Neutrophil (primary cell): ENCODE data around the gene BCL2L13.

Source experiments
- H3K27ac ChIP-seq: fragments of 200-600 bp; sonication (generic); 2 replicates; pipeline ENCODE4 v1.5.1; 2016; ENCODE audit warnings: mild to moderate bottlenecking, moderate library complexity
- H3K27me3 ChIP-seq: fragments of 200-600 bp; sonication (generic); 2 replicates; pipeline ENCODE4 v1.6.0; 2016; ENCODE audit warnings: mild to moderate bottlenecking
- H3K36me3 ChIP-seq: fragments of 200-600 bp; sonication (generic); 2 replicates; pipeline ENCODE4 v1.5.1; 2017
- H3K4me1 ChIP-seq, 2 experiments: fragments of 200-600 bp in 1 of 2; sonication (generic) in 1 of 2; 1 replicate in 1 of 2; 2 replicates in 1 of 2; pipeline versions ENCODE4 v1.5.1 to v1.6.1; 2013 to 2016; ENCODE audit warnings: low read depth in 1 of 2, low read length in 1 of 2, mild to moderate bottlenecking in 1 of 2, moderate library complexity in 1 of 2; ENCODE audit not compliant: control insufficient read depth in 1 of 2, insufficient read depth in 1 of 2
- H3K4me3 ChIP-seq, 2 experiments: fragments of 200-600 bp in 1 of 2; sonication (generic) in 1 of 2; 1 replicate in 1 of 2; 2 replicates in 1 of 2; pipeline ENCODE4 v1.5.1; 2013 to 2016; ENCODE audit warnings: low read depth in 1 of 2, low read length in 1 of 2, mild to moderate bottlenecking in 1 of 2, moderate library complexity in 1 of 2
- H3K9me3 ChIP-seq: fragments of 200-600 bp; sonication (generic); 2 replicates; pipeline ENCODE4 v1.5.1; 2016
- TF ChIP-seq, protein P1 (sequence below): fragments of 200-600 bp; sonication (generic); IDR thresholded peaks from 2 replicates; pipeline ENCODE4 v1.5.1; 2016; ENCODE audit warnings: antibody characterized with exemption

The BCL2L13 gene

DNA sequence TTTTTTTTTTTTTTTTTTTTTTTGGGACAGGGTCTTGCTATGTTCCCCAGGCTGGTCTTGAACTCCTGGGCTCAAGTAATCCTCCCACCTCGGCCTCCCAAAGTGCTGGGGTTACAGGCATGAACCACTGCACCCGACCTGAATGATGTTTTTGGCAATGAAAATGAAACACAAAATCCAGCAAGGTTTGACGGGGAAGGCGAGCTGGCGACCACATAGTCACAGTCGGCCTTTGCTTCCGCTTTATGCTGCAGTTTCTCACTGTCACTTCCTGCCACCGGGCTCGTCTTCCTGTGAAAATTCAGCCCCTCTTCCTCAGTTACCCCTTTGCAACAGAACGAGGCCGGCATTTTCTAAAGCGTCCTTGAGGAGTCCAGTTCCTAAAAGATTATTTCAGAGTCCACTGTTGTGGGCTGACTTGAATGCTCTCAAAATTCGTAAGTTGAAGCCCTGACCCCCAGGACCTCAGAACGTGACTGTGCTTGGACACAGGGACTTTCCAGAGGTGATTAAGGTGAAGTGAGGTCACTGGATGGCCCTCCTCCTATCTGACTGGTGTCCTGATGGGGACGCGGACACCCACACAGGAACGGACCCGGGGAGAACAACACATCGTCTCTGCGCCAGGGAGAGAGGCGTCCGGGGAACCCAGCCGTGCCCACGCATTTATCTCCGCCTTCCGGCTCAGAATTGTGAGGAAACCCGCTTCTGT, 138.6 kb downstream of the BCL2L13 start:
- peak overlapping the region; percentile 100 for H3K27ac ChIP-seq
- no peaks in the 10 kb centered on the region for H3K9me3 ChIP-seq
- peaks cover 12% of the 10 kb centered on the region for H3K36me3 ChIP-seq
- TF ChIP-seq, protein P1, sequence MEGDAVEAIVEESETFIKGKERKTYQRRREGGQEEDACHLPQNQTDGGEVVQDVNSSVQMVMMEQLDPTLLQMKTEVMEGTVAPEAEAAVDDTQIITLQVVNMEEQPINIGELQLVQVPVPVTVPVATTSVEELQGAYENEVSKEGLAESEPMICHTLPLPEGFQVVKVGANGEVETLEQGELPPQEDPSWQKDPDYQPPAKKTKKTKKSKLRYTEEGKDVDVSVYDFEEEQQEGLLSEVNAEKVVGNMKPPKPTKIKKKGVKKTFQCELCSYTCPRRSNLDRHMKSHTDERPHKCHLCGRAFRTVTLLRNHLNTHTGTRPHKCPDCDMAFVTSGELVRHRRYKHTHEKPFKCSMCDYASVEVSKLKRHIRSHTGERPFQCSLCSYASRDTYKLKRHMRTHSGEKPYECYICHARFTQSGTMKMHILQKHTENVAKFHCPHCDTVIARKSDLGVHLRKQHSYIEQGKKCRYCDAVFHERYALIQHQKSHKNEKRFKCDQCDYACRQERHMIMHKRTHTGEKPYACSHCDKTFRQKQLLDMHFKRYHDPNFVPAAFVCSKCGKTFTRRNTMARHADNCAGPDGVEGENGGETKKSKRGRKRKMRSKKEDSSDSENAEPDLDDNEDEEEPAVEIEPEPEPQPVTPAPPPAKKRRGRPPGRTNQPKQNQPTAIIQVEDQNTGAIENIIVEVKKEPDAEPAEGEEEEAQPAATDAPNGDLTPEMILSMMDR = peak; percentile 19
- H3K4me1 ChIP-seq = peaks cover 79 to 83% of the 10 kb centered on the region in 2 experiments
- H3K27me3 ChIP-seq = no peaks in the 10 kb centered on the region
- peak overlapping the region; percentile 75 to 76 for H3K4me3 ChIP-seq

DNA sequence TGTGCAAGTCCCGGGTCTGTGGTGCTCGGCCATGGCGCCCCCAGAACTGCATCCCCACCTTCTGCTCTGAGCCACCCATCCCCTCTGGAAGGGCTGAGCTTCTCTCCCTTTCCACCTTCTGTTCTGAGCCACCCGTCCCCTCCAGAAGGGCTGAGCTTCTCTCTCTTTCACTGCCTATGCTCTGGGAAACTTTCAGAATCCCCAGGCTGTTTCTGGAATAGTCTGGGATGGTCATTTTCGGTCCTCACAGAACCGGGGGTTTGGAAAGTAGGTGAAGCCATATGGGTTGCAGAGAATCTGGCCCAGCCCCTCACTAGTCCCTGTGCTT, 139.1 kb downstream of the BCL2L13 start:
- Histone ChIP-seq H3K27me3 (no peaks in the 10 kb centered on the region), H3K27ac (peak overlapping the region; percentile 100), H3K36me3 (peaks cover 7% of the 10 kb centered on the region), H3K4me3 (peak overlapping the region; percentile 75 to 76), H3K9me3 (no peaks in the 10 kb centered on the region), H3K4me1 (peaks cover 79 to 83% of the 10 kb centered on the region in 2 experiments)
- TF ChIP-seq, protein P1 = no peak

GRCh38 chr22:17778412-17778976, 139.9 kb downstream of the BCL2L13 start:
- TF ChIP-seq, protein P1 = no peak
- H3K9me3 ChIP-seq = no peaks in the 10 kb centered on the region
- H3K4me1 ChIP-seq = peaks cover 75 to 78% of the 10 kb centered on the region in 2 experiments
- peak overlapping the region; percentile 100 for H3K27ac ChIP-seq
- H3K27me3 ChIP-seq = no peaks in the 10 kb centered on the region
- H3K4me3 ChIP-seq = peak overlapping the region; percentile 75 to 76
- H3K36me3 ChIP-seq = peaks cover 11% of the 10 kb centered on the region

GRCh38 chr22:17779286-17780115, 140.9 kb downstream of the BCL2L13 start:
- peak overlapping the region; percentile 9 to 75 for H3K4me3 ChIP-seq
- H3K9me3 ChIP-seq = no peaks in the 10 kb centered on the region
- H3K27me3 ChIP-seq = no peaks in the 10 kb centered on the region
- H3K27ac ChIP-seq = peak overlapping the region; percentile 100
- H3K4me1 ChIP-seq = peaks cover 74 to 77% of the 10 kb centered on the region in 2 experiments
- peaks cover 12% of the 10 kb centered on the region for H3K36me3 ChIP-seq
- TF ChIP-seq, protein P1 = no peak

GRCh38 chr22:17780116-17780740, 141.7 kb downstream of the BCL2L13 start:
- Histone ChIP-seq H3K27ac (peak overlapping the region; percentile 90), H3K9me3 (no peaks in the 10 kb centered on the region), H3K36me3 (peaks cover 12% of the 10 kb centered on the region), H3K4me1 (peaks cover 67 to 70% of the 10 kb centered on the region in 2 experiments), H3K27me3 (no peaks in the 10 kb centered on the region), H3K4me3 (peak overlapping the region in 1 of 2 experiments; percentile 51)
- TF ChIP-seq, protein P1 = no peak
